Panc1 (cell line): Measurements from ENCODE around the gene GNG14. TPM values are rescaled to one million over a fixed set of nuclear protein-coding genes. Genes with fewer than 3 reads are reported as not detected.

Experiments
- ATAC-seq: fragments of 200-7000 bp; cut with Tn5 transposase; 2 replicates; pipeline ENCODE4 v1.9.1; 2020; ENCODE audit warnings: mild to moderate bottlenecking, moderate library complexity
- BruUV-seq: library from RNA; stranded (reverse); fragments of 400-500 nt; replicated peaks from 2 replicates; lab custom pipeline; 2021; lab: Mats Ljungman, UMichigan
- CTCF ChIA-PET: fragments of 300-600 bp; sonication (Branson Sonifier 250); formaldehyde crosslinking; loops from one replicate; lab custom pipeline; 2022; ENCODE audit warnings: antibody characterized with exemption; lab: Charles Lee
- POLR2A ChIA-PET: fragments of 300-600 bp; sonication (Branson Sonifier 250); formaldehyde crosslinking; loops from one replicate; lab custom pipeline; 2022; ENCODE audit warnings: antibody characterized with exemption; lab: Charles Lee
- DNase-seq: peaks from one replicate; pipeline ENCODE4 v3.0.0-alpha.2; 2010; ENCODE audit warnings: low read depth, low spot score
- H3K27ac ChIP-seq: 2 replicates; pipeline ENCODE4 v1.5.1; 2011; ENCODE audit warnings: mild to moderate bottlenecking, low read length, inconsistent platforms
- H3K27me3 ChIP-seq: fragments of 200-500 bp; sonication (Bioruptor generic); 2 replicates; pipeline ENCODE4 v1.6.0; 2014; ENCODE audit warnings: low read length, inconsistent platforms; ENCODE audit not compliant: control insufficient read depth, insufficient read depth
- H3K36me3 ChIP-seq: fragments of 200-500 bp; sonication (Bioruptor generic); 2 replicates; pipeline ENCODE4 v1.5.1; 2014; ENCODE audit warnings: inconsistent platforms, mild to moderate bottlenecking, low read length, moderate library complexity; ENCODE audit not compliant: control insufficient read depth, insufficient read depth
- H3K4me1 ChIP-seq: 2 replicates; pipeline ENCODE4 v1.5.1; 2011; ENCODE audit warnings: inconsistent platforms, mild to moderate bottlenecking, low read length, moderate library complexity; ENCODE audit not compliant: control insufficient read depth, insufficient read depth
- H3K4me3 ChIP-seq, 2 experiments: 2 replicates each; pipeline ENCODE4 v1.5.1; 2011 to 2012; ENCODE audit warnings: low read depth in 2 of 2, low read length in 2 of 2, mild to moderate bottlenecking in 2 of 2, inconsistent platforms in 1 of 2, moderate library complexity in 1 of 2
- H3K9me3 ChIP-seq: fragments of 200-500 bp; sonication (Bioruptor generic); 2 replicates; pipeline ENCODE4 v1.5.1; 2014; ENCODE audit warnings: low read depth, mild to moderate bottlenecking, inconsistent platforms, low read length, moderate library complexity; ENCODE audit not compliant: control insufficient read depth, insufficient read depth
- CTCF ChIP-seq: fragments of 450-650 bp; IDR thresholded peaks from 2 replicates; pipeline ENCODE4 v1.5.1; 2017; ENCODE audit warnings: mild to moderate bottlenecking
- POLR2AphosphoS5 ChIP-seq: IDR thresholded peaks from 2 replicates; pipeline ENCODE4 v1.6.1; 2012; ENCODE audit warnings: mild to moderate bottlenecking, low read depth, low read length, moderate library complexity
- REST ChIP-seq, 2 experiments: IDR thresholded peaks; 2 replicates each; pipeline ENCODE4 v1.6.1; 2011 to 2012; ENCODE audit warnings: low read depth in 2 of 2, control low read depth in 1 of 2, low read length in 1 of 2, mild to moderate bottlenecking in 1 of 2, moderate library complexity in 1 of 2; ENCODE audit not compliant: insufficient read depth in 1 of 2
- SIN3A ChIP-seq: IDR thresholded peaks from 2 replicates; pipeline ENCODE4 v1.6.1; 2012; ENCODE audit warnings: low read depth, mild to moderate bottlenecking, low read length, moderate library complexity, borderline replicate concordance; ENCODE audit not compliant: insufficient read depth
- TCF7L2 ChIP-seq: IDR thresholded peaks from 2 replicates; pipeline ENCODE4 v1.6.1; 2011; ENCODE audit warnings: mild to moderate bottlenecking, low read depth, low read length, inconsistent platforms
- in situ Hi-C: cut with HindIII; loops from 2 replicates; pipeline ENCODE4 v1.10.0; 2016; ENCODE audit warnings: low sequenced_read_pairs, low pct_unique_long_range_greater_than_20kb
- intact Hi-C: fragments of 100-400 bp; cut with micrococcal nuclease; formaldehyde crosslinking; loops from one replicate; pipeline ENCODE4 v1.10.0; 2022; ENCODE audit not compliant: unreplicated experiment
- total RNA-seq: library from RNA; stranded (reverse); gene quantifications from one replicate; pipeline ENCODE4 v1.2.1, GENCODE V29; 2021; ENCODE audit not compliant: unreplicated experiment

GNG14 gene
- total RNA-seq, 1 experiment from 2014 or later: not detected

- intact Hi-C loops: no loop called here
- no TSS peak for BruUV-seq
- H3K27me3 ChIP-seq: no peaks in the 10 kb centered on the region
These were observed 22.6 kb upstream of the GNG14 start for GRCh38 chr19:12665281-12665573.

GRCh38 chr19:12665671-12666264 lies 22.0 kb upstream of the GNG14 start:
- peaks cover 3% of the 10 kb centered on the region for H3K4me1 ChIP-seq
- POLR2A ChIA-PET: no interaction called here
- H3K9me3 ChIP-seq: no peaks in the 10 kb centered on the region
- in situ Hi-C loops (no loop called here), intact Hi-C loops (no loop called here)
- DNase-seq: no peak
- no peak for ATAC-seq
- H3K27ac ChIP-seq: peak overlapping the region; percentile 79
- peak overlapping the region; percentile 82 to 84 for H3K4me3 ChIP-seq
- CTCF ChIA-PET: no interaction called here
- peaks cover 3% of the 10 kb centered on the region; the same call in 1 of the 2 replicates for H3K36me3 ChIP-seq
- TF ChIP-seq POLR2AphosphoS5: no peak
- H3K27me3 ChIP-seq: no peaks in the 10 kb centered on the region
- BruUV-seq: no TSS peak

More at GRCh38 chr19:12665281-12665573, 22.6 kb upstream of the GNG14 start:
- ATAC-seq (no peak), DNase-seq (no peak)
- POLR2A ChIA-PET: no interaction called here
- Histone ChIP-seq H3K4me3 (no peak overlapping the region), H3K27ac (no peak overlapping the region), H3K36me3 (peaks cover 3% of the 10 kb centered on the region; the same call in 1 of the 2 replicates), H3K9me3 (no peaks in the 10 kb centered on the region), H3K4me1 (peaks cover 3% of the 10 kb centered on the region)
- in situ Hi-C loops: no loop called here
- TF ChIP-seq REST (IDR thresholded peaks at IDR 0.05; ENCODE audit: insufficient read depth in 1 of 2, low read depth in 2 of 2, low read length in 1 of 2) (no peak), TCF7L2 (no peak), SIN3A (no peak), POLR2AphosphoS5 (no peak), CTCF (no peak)
- CTCF ChIA-PET: no interaction called here

- H3K27ac ChIP-seq: peak within 1 kb of the TSS; percentile 79
These were observed 21.3 kb upstream of the GNG14 start, which contains the start of the genes MAN2B1 and WDR83 for GRCh38 chr19:12666265-12667048. Gene MAN2B1, minus strand, starts transcription at chr19:12666742. Its CDS starts 41 bp downstream, at chr19:12666701. Gene WDR83, plus strand, starts transcription at chr19:12666807. Its CDS starts 2,984 bp downstream, at chr19:12669791.

More at GRCh38 chr19:12666265-12667048, 21.3 kb upstream of the GNG14 start, which contains the start of the genes MAN2B1 and WDR83:
- ATAC-seq: peak; percentile 87
- H3K9me3 ChIP-seq: no peaks in the 10 kb centered on the region
- DNase-seq: no peak
- H3K27me3 ChIP-seq: no peaks in the 10 kb centered on the region
- peaks cover 3% of the 10 kb centered on the region for H3K4me1 ChIP-seq
- intact Hi-C loops: no loop called here
- H3K36me3 ChIP-seq: peaks cover 3% of the 10 kb centered on the region; the same call in 1 of the 2 replicates
- POLR2A ChIA-PET: no interaction called here
- no TSS peak for BruUV-seq
- CTCF ChIA-PET: no interaction called here
- TF ChIP-seq POLR2AphosphoS5 (no peak; the same call in 1 of the 2 replicates), SIN3A (0 out of 2 replicates have a peak, but pooled peaks have one; percentile 55), CTCF (no peak), TCF7L2 (no peak), REST (IDR thresholded peaks at IDR 0.05; ENCODE audit: insufficient read depth in 1 of 2, low read depth in 2 of 2, low read length in 1 of 2) (no peak)
- H3K4me3 ChIP-seq: peak within 1 kb of the TSS; percentile 82 to 84
- in situ Hi-C loops: no loop called here
